ENCODE data around the gene MIDN.

Gene MIDN

DNA sequence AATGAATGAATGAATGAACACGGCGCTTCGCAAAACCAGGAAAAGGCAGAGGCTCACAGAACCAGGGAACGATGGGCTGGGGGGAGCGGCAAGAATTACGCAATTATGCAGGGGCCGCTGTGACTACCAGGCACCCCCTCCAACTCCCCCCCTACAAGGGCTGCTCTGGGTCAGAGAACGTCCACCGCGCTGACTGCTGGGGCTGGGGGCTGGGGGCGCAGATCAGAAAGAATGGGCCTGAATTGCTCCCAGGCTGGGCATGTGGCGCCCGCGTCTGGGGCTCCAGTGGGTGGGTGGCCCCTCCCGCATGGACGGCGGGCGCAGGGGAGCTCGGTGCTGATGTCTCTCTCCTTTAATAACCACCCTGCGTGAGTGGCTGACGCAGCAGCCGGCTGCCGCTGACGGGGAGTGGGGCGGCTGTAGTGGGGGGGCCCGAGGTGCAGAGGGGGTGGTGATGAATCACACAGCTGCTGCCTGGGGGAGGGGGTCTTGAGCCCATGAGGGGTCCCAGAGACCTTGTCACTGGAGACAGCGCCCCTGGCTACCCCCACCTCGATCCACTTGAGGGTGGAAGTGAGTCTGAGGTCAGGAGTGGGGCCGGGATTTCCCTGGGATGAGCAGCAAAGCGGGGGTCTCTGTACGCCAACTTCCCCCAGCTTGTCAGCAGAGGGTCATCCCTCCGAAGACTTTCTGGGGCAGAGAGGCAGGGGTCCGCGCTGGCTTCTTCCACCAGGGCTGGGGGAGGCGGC, 19.3 kb downstream of the MIDN start:
- no peak overlapping the region for H3K4me2 ChIP-seq (ENCODE audit: low read depth, low read length, poor library complexity, severe bottlenecking)
- peaks cover 31% of the 10 kb centered on the region for H4K20me1 ChIP-seq (ENCODE audit: insufficient read depth, low read length, poor library complexity, severe bottlenecking)
- TF ChIP-seq, protein P1, sequence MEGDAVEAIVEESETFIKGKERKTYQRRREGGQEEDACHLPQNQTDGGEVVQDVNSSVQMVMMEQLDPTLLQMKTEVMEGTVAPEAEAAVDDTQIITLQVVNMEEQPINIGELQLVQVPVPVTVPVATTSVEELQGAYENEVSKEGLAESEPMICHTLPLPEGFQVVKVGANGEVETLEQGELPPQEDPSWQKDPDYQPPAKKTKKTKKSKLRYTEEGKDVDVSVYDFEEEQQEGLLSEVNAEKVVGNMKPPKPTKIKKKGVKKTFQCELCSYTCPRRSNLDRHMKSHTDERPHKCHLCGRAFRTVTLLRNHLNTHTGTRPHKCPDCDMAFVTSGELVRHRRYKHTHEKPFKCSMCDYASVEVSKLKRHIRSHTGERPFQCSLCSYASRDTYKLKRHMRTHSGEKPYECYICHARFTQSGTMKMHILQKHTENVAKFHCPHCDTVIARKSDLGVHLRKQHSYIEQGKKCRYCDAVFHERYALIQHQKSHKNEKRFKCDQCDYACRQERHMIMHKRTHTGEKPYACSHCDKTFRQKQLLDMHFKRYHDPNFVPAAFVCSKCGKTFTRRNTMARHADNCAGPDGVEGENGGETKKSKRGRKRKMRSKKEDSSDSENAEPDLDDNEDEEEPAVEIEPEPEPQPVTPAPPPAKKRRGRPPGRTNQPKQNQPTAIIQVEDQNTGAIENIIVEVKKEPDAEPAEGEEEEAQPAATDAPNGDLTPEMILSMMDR (conservative IDR thresholded peaks at IDR 0.05; ENCODE audit: low read length) = no peak
- TF ChIP-seq EZH2phosphoT487 (IDR thresholded peaks at IDR 0.05; ENCODE audit: borderline replicate concordance) = no peak
- H3K79me2 ChIP-seq (ENCODE audit: insufficient read depth, low read length) = peaks cover 32% of the 10 kb centered on the region
- H3K4me3 ChIP-seq (ENCODE audit: low read length, poor library complexity, severe bottlenecking) = no peak overlapping the region
- H3K4me1 ChIP-seq (ENCODE audit: insufficient read depth, low read length, poor library complexity, severe bottlenecking) = peaks cover 43% of the 10 kb centered on the region
- H3F3A ChIP-seq (ENCODE audit: low read depth) = peaks cover 7% of the 10 kb centered on the region
- H3K36me3 ChIP-seq (ENCODE audit: insufficient read depth, low read length) = peaks cover 24% of the 10 kb centered on the region; the same call in 1 of the 2 replicates
- H3K9ac ChIP-seq (ENCODE audit: low read depth, low read length, poor library complexity, severe bottlenecking) = no peak overlapping the region
- H3K9me2 ChIP-seq (replicated peaks; ENCODE audit: low read depth, low read length) = no peaks in the 10 kb centered on the region
- H3K27me3 ChIP-seq (ENCODE audit: insufficient read depth, low read length, poor library complexity, severe bottlenecking) = peaks cover 4% of the 10 kb centered on the region
- no peak overlapping the region for H2AFZ ChIP-seq (ENCODE audit: low read length)
- no peaks in the 10 kb centered on the region for H3K9me3 ChIP-seq (ENCODE audit: insufficient read depth, low read depth, low read length)

DNA sequence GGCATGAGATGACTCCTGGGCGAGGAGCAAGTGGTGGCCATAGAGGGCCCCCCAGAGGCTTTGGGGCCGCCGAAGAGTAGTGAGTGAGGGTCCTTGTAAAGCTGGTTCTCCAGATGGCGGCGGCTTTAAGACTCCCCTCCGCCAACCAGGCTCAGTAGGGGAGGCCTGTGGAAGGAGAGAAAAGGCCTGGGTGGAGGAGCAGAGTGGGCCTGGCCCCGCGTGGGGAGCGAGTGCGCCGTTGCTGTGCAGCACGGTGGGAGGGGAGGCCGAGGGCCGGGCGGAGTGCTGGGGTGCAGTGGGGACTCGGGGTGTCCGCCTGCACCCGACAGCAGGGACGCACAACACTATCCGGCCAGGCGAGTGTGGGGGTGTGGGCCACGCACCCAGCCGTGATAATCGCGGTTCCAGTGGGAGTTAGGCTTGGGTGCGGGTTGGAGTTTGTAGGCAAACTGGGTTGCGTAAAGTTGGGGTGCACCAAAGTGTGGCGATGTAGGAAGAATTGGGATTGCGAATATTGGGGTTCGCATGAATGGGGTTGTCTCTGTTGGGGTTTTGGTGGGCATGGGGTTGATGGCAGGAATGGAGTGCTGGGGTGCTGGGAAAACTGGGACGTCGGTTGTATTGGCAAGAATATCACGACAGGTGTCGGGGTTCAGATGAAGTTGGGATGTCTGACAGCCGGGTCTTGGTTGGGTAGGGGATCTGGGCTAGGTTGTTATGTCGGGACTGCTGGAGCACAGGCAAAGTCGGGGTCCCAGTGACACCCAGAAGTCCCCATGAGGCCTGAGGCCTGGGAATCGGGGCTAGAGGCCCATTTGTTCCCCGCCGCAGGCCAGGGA, 20.1 kb downstream of the MIDN start:
- Histone ChIP-seq H2AFZ (ENCODE audit: low read length) (no peak overlapping the region), H3K9me2 (replicated peaks; ENCODE audit: low read depth, low read length) (no peaks in the 10 kb centered on the region), H3K9ac (ENCODE audit: low read depth, low read length, poor library complexity, severe bottlenecking) (peak overlapping the region; percentile 17), H3K9me3 (ENCODE audit: insufficient read depth, low read depth, low read length) (no peaks in the 10 kb centered on the region), H3K27me3 (ENCODE audit: insufficient read depth, low read length, poor library complexity, severe bottlenecking) (peaks cover 4% of the 10 kb centered on the region), H3K4me3 (ENCODE audit: low read length, poor library complexity, severe bottlenecking) (peak overlapping the region; percentile 94), H3K4me2 (ENCODE audit: low read depth, low read length, poor library complexity, severe bottlenecking) (peak overlapping the region; percentile 79), H4K20me1 (ENCODE audit: insufficient read depth, low read length, poor library complexity, severe bottlenecking) (peaks cover 39% of the 10 kb centered on the region), H3F3A (ENCODE audit: low read depth) (peaks cover 7% of the 10 kb centered on the region), H3K79me2 (ENCODE audit: insufficient read depth, low read length) (peaks cover 40% of the 10 kb centered on the region), H3K36me3 (ENCODE audit: insufficient read depth, low read length) (peaks cover 32% of the 10 kb centered on the region; the same call in 1 of the 2 replicates), H3K4me1 (ENCODE audit: insufficient read depth, low read length, poor library complexity, severe bottlenecking) (peaks cover 46% of the 10 kb centered on the region)
- TF ChIP-seq EZH2phosphoT487 (IDR thresholded peaks at IDR 0.05; ENCODE audit: borderline replicate concordance) = no peak
- TF ChIP-seq, protein P1 (conservative IDR thresholded peaks at IDR 0.05; ENCODE audit: low read length) = no peak

DNA sequence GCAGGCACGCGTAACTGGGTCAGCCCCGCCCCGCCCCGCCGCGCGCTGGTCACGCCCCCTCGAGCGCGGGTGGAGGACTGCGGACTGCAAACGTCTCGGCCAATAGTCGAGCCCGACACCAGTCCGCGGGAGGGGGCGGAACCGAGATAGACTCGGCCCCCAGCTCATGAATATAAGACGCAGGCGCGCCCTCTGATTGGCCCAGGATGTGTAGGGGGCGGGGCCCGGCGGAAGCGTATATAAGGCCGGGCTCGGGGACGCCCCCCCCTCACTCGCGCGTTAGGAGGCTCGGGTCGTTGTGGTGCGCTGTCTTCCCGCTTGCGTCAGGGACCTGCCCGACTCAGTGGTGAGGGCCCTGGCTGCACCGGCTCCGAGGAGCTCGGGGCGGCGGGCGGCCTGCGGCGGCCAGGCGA, 20.7 kb downstream of the MIDN start, which contains the start of gene CIRBP:
Gene CIRBP (plus strand): TSS at position 268 of the 413 bp plus-strand sequence. CDS start 1,602 bp downstream, outside the sequence.
- H3K27me3 ChIP-seq (ENCODE audit: insufficient read depth, low read length, poor library complexity, severe bottlenecking) = peaks cover 4% of the 10 kb centered on the region
- peaks cover 46% of the 10 kb centered on the region for H3K79me2 ChIP-seq (ENCODE audit: insufficient read depth, low read length)
- TF ChIP-seq, protein P1 (conservative IDR thresholded peaks at IDR 0.05; ENCODE audit: low read length) = no peak
- no peak for TF ChIP-seq EZH2phosphoT487 (IDR thresholded peaks at IDR 0.05; ENCODE audit: borderline replicate concordance)
- H3K9ac ChIP-seq (ENCODE audit: low read depth, low read length, poor library complexity, severe bottlenecking) = peak within 1 kb of the TSS; percentile 97
- H3K4me3 ChIP-seq (ENCODE audit: low read length, poor library complexity, severe bottlenecking) = peak within 1 kb of the TSS; percentile 94
- H3K4me2 ChIP-seq (ENCODE audit: low read depth, low read length, poor library complexity, severe bottlenecking) = peak within 1 kb of the TSS; percentile 100
- H3K36me3 ChIP-seq (ENCODE audit: insufficient read depth, low read length) = peaks cover 38% of the 10 kb centered on the region; the same call in 1 of the 2 replicates
- peaks cover 46% of the 10 kb centered on the region for H3K4me1 ChIP-seq (ENCODE audit: insufficient read depth, low read length, poor library complexity, severe bottlenecking)
- no peaks in the 10 kb centered on the region for H3K9me3 ChIP-seq (ENCODE audit: insufficient read depth, low read depth, low read length)
- H4K20me1 ChIP-seq (ENCODE audit: insufficient read depth, low read length, poor library complexity, severe bottlenecking) = peaks cover 45% of the 10 kb centered on the region
- H3K9me2 ChIP-seq (replicated peaks; ENCODE audit: low read depth, low read length) = no peaks in the 10 kb centered on the region
- H2AFZ ChIP-seq (ENCODE audit: low read length) = no peak within 1 kb of the TSS
- H3F3A ChIP-seq (ENCODE audit: low read depth) = peaks cover 12% of the 10 kb centered on the region

Data from Loucy (cell line).